GM18498 (cell line): ENCODE measurements around the gene HS6ST3.
"Not testable (repeated sequence)": the region's sequence is repeated elsewhere in the genome, so short reads cannot be mapped to it uniquely, and the experiment has no call there.

Experiments used
- ATAC-seq: cut with Tn5 transposase; IDR thresholded peaks from one replicate; pipeline ENCODE4 v1.9.1; 2021; ENCODE audit warnings: mild to moderate bottlenecking, moderate library complexity; ENCODE audit not compliant: unreplicated experiment

Gene HS6ST3

GRCh38 chr13:96091164-96092117 lies 1.5 kb downstream of the HS6ST3 start:
- no peak for ATAC-seq

- no peak for ATAC-seq
Measured at GRCh38 chr13:96093296-96094006, 3.5 kb downstream of the HS6ST3 start.

- ATAC-seq, result no peak
Measured at GRCh38 chr13:96100457-96101220, 10.7 kb downstream of the HS6ST3 start.

GRCh38 chr13:96104516-96104915 lies 14.6 kb downstream of the HS6ST3 start:
- no peak for ATAC-seq

GRCh38 chr13:96108072-96108471 lies 18.2 kb downstream of the HS6ST3 start:
- ATAC-seq, result not testable (repeated sequence)

- ATAC-seq, result no peak
Measured at GRCh38 chr13:96109125-96109524, 19.2 kb downstream of the HS6ST3 start.

- no peak for ATAC-seq
Measured at GRCh38 chr13:96112936-96113335, 23.0 kb downstream of the HS6ST3 start.

GRCh38 chr13:96115368-96115767 lies 25.5 kb downstream of the HS6ST3 start:
- not testable (repeated sequence) for ATAC-seq

- no peak for ATAC-seq
Measured at GRCh38 chr13:96119921-96120320, 30.0 kb downstream of the HS6ST3 start.

- ATAC-seq, result no peak
Measured at GRCh38 chr13:96130818-96131340, 41.0 kb downstream of the HS6ST3 start.

- no peak for ATAC-seq
Measured at GRCh38 chr13:96141032-96141431, 51.1 kb downstream of the HS6ST3 start.

GRCh38 chr13:96159725-96160124 lies 69.8 kb downstream of the HS6ST3 start:
- ATAC-seq, result no peak

GRCh38 chr13:96161141-96161540 lies 71.2 kb downstream of the HS6ST3 start:
- ATAC-seq, result no peak

- no peak for ATAC-seq
Measured at GRCh38 chr13:96165840-96166239, 75.9 kb downstream of the HS6ST3 start.

- ATAC-seq, result no peak
Measured at GRCh38 chr13:96172066-96172465, 82.2 kb downstream of the HS6ST3 start.

- ATAC-seq, result no peak
Measured at GRCh38 chr13:96178759-96179158, 88.9 kb downstream of the HS6ST3 start.

- ATAC-seq, result no peak
Measured at GRCh38 chr13:96179309-96179708, 89.4 kb downstream of the HS6ST3 start.

GRCh38 chr13:96181911-96182310 lies 92.0 kb downstream of the HS6ST3 start:
- no peak for ATAC-seq

GRCh38 chr13:96185818-96186217 lies 95.9 kb downstream of the HS6ST3 start:
- ATAC-seq, result no peak

GRCh38 chr13:96191367-96191766 lies 101.5 kb downstream of the HS6ST3 start:
- ATAC-seq, result no peak

- ATAC-seq, result no peak
Measured at GRCh38 chr13:96193728-96194310, 103.9 kb downstream of the HS6ST3 start.
